GM21367 (cell line): ENCODE data around the gene GARIN5A.
"Not testable (repeated sequence)": the region's sequence is repeated elsewhere in the genome, so short reads cannot be mapped to it uniquely, and the experiment has no call there.

ENCODE experiments used
- ATAC-seq: cut with Tn5 transposase; IDR thresholded peaks from one replicate; pipeline ENCODE4 v1.9.1; 2021; ENCODE audit not compliant: unreplicated experiment

The GARIN5A gene

GRCh38 chr19:50465986-50466705, 10.5 kb downstream of the GARIN5A start:
- ATAC-seq, result no peak

GRCh38 chr19:50465000-50465399, 11.6 kb downstream of the GARIN5A start:
- ATAC-seq, result no peak

- ATAC-seq, result no peak
These were observed 12.3 kb downstream of the GARIN5A start for GRCh38 chr19:50464348-50464747.

DNA sequence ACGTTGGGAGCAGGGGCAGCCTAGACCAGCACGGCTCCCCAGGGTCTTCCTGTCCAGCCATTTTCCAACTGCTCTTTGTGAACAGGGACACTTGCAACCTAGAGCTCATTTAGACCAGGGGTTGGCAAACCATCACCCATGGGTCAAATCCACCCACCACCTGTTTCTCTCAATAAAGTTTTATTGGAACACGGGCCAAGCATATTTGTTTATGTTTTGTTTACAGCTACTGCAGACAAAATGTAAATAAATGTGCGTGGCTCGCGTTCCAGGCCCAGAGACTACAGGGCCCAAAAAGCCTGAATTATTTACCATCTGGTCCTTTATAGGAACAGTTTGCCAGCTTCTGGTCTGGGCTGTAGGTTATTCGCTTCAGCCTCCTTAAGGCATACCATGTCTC, 13.7 kb downstream of the GARIN5A start:
- no peak for ATAC-seq

DNA sequence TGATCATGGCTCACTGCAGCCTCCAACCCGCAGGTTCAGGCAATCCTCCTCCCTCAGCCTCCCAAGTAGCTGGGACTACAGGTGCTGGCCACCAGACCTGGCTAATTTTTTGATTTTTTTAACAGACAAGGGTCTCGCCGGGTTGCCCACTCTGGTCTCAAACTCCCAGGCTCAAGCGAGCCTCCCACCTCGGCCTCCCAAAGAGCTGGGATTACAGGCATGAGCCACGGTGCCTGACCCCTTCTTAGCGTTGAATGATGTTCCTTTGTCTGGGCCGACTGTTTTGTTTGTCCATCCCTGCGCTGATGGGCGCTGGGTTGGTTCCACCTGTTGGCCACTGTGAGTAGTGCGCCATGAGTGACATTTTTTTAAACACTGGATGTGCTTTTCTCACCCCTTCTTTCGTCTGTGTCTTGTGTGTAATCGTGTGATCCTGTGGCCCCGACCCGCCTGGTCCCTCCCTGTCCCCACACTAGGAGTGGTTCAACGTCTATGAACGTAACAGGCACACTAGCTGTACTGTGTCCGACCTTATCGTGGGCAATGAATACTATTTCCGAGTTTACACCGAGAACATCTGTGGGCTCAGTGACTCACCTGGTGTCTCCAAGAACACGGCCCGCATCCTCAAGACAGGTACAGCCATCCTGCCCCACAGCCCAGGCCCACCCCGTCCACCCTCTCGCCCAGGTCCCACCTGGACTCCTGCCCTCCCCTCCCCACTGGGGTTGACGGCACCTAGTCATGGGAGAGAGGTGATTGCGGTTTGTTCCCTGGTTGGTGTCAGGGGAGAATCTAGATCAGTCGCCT, 15.4 kb downstream of the GARIN5A start:
- no peak for ATAC-seq

DNA sequence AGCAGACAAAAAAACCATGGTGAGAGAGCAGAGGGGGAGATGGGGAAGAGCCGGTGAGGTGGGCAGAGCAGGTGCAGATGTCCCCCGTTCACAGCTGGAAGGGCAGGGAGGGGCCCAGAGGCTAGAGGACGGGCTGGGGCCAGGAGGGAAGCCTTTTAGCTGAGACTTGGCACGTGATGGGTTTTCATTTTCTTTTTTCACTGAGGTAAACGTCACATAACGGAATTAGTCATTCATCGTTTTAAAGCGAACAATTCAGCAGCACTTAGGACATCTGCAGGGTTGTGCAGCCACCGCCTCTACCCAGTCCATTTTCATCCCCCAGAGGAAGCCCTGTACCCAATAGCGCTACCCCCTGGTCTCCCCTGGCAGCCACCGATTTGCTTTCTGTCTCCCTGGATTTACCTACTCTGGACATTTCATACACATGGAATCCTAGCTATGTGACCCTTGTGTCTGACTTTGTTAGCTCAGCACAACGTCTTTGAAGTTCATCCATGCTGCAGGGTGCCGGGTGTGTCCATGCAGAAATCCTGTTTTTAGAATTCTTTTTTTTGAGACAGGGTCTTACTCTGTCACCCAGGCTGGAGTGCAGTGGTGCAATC, 16.4 kb downstream of the GARIN5A start:
- no peak for ATAC-seq

DNA sequence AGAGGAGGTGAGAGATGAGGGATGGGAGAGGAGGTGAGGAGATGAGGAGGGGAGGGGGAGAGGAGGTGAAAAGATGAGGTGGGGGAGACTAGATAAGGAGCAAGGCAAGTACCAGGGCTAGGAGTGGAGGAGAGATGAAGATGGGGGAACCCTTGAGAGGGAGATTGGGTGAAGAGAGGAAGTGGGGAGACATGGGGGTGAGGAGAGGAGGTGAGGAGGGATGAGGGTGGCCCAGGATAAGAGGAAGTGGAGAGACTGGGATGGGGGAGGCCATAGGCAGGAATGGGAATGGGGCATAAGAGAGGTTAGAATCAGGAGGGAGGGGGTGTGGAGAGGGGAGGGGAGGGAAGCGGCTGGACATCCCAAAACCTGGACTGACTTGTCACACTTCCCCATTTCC, 17.0 kb downstream of the GARIN5A start:
- ATAC-seq, result no peak

DNA sequence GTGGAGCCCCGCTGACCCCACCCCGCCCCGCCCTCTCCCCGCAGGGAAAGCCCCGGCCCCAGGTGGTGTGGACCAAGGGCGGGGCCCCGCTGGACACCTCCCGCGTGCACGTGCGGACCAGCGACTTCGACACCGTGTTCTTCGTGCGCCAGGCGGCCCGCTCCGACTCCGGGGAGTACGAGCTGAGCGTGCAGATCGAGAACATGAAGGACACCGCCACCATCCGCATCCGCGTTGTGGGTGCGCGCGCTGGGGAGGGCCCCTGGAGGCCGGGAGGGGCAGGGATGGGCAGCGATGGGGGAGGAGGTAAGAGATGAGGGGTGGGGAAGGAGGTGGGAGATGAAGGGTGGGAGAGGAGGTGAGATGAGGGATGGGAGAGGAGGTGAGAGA, 17.6 kb downstream of the GARIN5A start:
- no peak for ATAC-seq

GRCh38 chr19:50458396-50459066, 18.1 kb downstream of the GARIN5A start:
- no peak for ATAC-seq

- no peak for ATAC-seq
These were observed 19.3 kb downstream of the GARIN5A start for GRCh38 chr19:50457300-50457699.

GRCh38 chr19:50455992-50456391, 20.7 kb downstream of the GARIN5A start:
- no peak for ATAC-seq

DNA sequence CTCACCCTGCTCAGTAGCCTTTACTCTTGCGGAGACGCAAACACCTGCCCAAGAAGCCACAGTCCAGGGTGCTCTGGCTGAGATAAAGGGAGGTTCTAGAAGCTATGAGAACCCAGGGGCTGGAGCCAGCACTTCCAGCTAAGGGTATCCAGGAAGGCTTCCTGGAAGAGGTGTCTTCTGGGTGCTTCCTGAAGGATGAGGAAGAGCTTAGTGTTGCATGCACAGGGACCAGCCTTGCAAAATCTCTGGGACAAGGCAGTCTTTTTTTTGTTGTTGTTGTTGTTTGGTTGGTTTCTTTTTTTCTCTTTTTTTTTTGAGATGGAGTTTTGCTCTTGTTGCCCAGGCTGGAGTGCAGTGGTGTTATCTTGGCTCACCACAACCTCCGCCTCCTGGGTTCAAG, 23.4 kb downstream of the GARIN5A start:
- no peak for ATAC-seq

DNA sequence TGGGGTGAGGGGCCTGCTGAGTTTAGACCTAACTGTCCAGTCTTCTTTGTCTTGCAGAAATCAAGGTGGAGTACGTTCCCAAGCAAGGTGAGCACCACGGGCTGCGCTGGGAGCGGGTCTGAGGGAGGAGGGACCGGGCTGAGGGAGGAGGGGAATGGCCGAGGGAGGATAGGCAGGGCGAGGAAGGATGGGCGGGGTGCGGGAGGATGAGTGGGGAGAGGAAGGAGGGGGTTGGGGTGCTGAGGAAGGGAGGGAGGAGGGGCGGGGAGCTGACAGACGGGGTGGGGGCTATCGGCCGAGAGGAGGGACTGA, 25.5 kb downstream of the GARIN5A start:
- ATAC-seq, result no peak

DNA sequence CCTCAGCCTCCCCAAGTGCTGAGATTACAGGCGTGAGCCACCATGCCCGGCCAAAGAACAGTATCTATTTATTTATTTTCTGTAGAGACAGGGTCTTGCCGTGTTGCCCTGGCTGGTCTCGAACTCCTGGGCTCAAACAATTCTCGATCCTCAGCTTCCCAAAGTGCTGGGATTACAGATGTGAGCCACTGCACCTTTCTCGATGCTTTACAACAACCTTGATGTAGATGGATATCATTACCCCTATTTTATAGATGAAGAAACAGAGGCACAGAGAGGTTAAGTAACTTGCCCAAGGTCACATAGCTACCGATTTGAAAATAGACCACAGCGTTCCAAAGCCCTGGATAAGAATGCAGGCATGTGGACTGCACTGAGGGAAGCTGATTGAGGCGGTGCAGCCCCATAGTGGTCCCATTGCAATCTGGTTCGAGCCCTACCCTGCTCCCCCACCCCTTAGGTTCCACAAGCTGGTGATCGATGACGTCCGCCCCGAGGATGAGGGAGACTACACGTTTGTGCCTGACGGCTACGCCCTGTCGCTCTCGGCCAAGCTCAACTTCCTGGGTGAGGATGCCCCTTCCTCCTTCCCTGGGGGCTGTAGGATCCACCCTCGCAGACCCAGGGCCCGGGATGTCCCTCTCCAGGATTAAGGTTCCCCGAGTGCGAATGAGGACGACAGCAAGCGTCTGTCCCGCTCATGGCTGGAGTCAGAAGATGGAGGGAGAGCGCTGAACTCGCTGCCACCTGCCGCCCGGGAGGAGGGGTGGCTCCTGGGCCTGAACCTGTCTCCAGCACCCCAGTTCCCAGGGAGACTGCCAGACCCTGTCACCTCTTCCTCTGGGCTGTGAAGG, 26.1 kb downstream of the GARIN5A start:
- no peak for ATAC-seq

DNA sequence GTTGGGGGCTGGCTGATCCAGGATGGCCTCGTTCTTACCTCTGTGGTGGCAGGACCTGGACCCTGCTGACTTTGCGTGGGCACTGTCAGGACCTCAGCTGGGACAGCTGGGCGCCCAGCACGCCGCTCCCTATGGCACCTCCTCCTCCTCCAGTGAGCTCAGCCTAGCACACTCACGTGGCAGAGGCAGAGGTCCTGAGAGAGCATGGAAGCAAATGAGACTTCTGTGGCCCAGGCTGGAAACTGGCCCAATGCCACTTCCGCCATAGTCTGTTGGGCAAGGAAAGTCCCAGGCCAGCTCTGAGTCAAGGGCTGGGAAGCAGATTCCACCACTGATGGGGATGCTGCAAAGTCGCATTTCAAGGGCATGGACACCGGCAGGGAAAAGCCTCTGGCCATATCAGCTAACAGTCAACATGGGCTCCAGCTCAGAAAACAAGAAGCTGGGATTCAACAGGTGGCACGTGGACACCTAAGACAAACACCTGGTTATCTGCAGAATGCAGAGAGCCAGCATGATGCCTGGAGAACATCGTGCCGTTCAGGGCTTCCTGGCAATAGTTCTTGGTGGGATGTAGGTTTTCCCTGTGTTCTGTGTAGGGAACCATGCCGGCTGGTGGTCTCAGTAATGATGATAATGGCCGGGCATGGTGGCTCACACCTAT, 27.3 kb downstream of the GARIN5A start:
- ATAC-seq, result no peak

DNA sequence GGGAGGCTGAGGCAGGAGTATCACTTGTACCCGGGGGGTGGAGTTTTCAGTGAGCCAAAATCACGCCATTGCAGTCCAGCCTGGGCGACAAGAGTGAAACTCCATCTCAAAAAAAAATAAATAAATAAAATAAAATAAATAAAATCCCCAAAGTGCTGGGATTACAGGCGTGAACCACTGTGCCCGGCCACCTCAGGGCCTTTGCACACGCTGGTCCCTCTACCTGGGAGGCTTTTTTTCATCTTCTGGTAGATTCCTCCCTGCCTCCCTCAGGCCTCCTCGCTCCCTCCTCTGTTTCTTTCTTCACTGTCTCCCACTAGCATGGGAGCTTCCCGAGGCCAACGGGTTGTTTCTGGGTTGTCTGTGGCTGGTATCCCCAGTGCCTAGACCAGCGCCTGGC, 28.9 kb downstream of the GARIN5A start:
- no peak for ATAC-seq

DNA sequence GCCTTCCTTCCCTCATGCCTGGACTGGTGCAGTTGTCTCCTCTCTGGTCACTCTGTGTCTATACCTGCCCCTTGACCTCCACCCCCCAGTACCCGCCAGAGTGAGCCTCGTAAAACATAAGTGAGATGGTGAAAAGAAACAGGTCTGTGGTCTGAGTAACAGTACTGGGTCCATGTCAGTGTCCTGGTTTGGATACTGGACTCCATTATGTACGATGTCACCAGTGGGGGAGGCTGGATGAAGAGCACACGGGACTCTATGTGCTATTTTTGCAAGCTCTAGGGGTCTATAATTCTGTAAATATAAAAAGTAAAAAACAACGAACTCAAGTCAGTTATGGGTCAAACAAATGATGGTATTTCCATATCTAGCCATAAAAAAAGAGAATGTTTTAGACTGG, 29.6 kb downstream of the GARIN5A start:
- ATAC-seq, result no peak

GRCh38 chr19:50444059-50444458, 32.6 kb downstream of the GARIN5A start:
- ATAC-seq, result no peak

GRCh38 chr19:50439130-50439529, 37.5 kb downstream of the GARIN5A start:
- not testable (repeated sequence) for ATAC-seq

GRCh38 chr19:50437862-50438449, 38.7 kb downstream of the GARIN5A start:
- ATAC-seq, result no peak
